Coronary artery (tissue), 2 donors: Measurements from ENCODE around the gene SLC7A11.

Source experiments
- DNase-seq: peaks from one replicate; pipeline ENCODE4 v3.0.0-alpha.2; 2017; ENCODE audit warnings: low spot score
- H3K27ac ChIP-seq, 2 donors: fragments of 200-600 bp; sonication (generic); one replicate each; pipeline ENCODE4 v1.5.1; 2016 to 2019
- H3K4me3 ChIP-seq: fragments of 200-600 bp; sonication (generic); 2 replicates; pipeline ENCODE4 v1.5.1; 2016; ENCODE audit warnings: mild to moderate bottlenecking, moderate library complexity
- TF ChIP-seq, protein P1 (sequence below): fragments of 200-600 bp; sonication (generic); IDR thresholded peaks from one replicate; pipeline ENCODE4 v1.5.1; 2019; ENCODE audit warnings: antibody characterized with exemption

Gene SLC7A11

GRCh38 chr4:138226351-138226750, 15.8 kb downstream of the SLC7A11 start:
- Histone ChIP-seq H3K27ac (no peak overlapping the region), H3K4me3 (no peak overlapping the region)
- TF ChIP-seq, protein P1, sequence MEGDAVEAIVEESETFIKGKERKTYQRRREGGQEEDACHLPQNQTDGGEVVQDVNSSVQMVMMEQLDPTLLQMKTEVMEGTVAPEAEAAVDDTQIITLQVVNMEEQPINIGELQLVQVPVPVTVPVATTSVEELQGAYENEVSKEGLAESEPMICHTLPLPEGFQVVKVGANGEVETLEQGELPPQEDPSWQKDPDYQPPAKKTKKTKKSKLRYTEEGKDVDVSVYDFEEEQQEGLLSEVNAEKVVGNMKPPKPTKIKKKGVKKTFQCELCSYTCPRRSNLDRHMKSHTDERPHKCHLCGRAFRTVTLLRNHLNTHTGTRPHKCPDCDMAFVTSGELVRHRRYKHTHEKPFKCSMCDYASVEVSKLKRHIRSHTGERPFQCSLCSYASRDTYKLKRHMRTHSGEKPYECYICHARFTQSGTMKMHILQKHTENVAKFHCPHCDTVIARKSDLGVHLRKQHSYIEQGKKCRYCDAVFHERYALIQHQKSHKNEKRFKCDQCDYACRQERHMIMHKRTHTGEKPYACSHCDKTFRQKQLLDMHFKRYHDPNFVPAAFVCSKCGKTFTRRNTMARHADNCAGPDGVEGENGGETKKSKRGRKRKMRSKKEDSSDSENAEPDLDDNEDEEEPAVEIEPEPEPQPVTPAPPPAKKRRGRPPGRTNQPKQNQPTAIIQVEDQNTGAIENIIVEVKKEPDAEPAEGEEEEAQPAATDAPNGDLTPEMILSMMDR, result no peak
- DNase-seq, result no peak

DNA sequence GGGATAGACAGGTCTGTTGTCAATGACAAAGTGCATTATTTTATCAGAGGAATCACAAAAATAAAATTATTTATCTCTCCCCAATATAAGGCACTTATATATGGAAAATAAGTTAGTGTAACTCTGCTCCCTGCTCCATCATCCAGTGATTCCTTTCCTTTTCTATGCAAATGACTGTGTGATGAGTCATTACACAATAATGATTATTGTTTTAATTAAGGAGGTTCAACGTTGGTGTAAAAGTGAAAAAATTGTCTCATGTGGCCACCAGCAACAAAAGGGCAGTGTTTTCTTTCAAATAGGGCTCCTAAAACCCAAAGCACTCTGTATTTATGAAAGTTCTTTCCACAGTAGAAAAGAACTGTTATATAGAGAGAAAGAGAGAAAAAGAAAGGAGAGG, 16.7 kb downstream of the SLC7A11 start:
- no peak for DNase-seq
- TF ChIP-seq, protein P1, result no peak
- Histone ChIP-seq H3K4me3 (no peak overlapping the region), H3K27ac (no peak overlapping the region)

DNA sequence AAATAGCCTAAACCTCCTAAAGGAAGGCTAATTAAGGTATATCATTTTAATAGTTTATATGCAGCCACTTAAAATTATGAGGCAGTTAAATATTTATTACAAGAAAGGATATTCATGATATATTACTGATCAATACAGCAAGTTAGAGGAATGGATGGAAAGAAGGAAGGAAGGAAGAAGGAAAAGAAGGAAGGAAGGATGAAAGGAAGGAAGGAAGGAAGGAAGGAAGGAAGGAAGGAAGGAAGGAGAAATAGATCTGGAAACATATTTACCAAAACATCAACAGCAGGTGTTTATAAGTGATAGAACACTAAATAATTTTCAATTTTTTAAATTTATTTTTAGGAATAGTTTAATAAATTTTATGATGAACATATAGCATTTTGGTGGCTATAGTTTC, 17.5 kb downstream of the SLC7A11 start:
- TF ChIP-seq, protein P1, result no peak
- no peak overlapping the region for H3K27ac ChIP-seq

DNA sequence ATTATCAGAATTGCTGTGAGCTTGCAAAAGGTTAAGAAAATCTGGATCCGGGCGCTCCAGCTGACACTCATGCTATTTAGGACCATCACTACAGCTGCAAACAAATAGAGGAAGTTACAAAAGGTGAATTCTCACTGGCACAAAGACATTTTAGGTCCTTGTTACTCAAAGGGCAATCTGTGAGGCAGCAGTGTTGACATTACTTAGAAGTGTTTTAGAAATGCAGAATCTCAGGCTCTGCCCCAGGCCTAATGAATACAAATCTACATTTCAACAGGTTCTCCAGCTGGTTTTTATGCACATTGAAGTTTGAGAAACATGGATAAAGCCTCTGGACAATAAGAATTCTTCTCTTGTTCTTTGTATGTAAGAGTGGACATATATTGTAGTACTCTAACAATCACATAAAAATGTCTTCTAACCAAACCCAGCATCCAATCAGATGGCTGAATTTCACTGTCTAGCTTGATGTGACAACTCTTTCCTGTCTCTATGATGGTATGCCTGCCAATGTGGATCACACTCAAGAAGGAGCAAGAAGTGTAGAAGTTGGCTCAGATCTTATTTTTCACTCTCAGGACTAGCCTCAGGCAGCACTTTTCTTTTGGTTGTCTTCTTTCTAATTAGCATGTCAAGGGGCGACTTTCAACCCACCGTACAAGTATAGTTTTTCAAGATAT, 18.8 kb downstream of the SLC7A11 start:
- Histone ChIP-seq H3K27ac (no peak overlapping the region), H3K4me3 (no peak overlapping the region)
- DNase-seq, result no peak
- TF ChIP-seq, protein P1, result no peak

More for the DNA sequence above, 17.5 kb downstream of the SLC7A11 start:
- no peak overlapping the region for H3K4me3 ChIP-seq
- DNase-seq, result no peak

GRCh38 chr4:138222046-138222445, 20.1 kb downstream of the SLC7A11 start:
- no peak for DNase-seq
- Histone ChIP-seq H3K4me3 (no peak overlapping the region), H3K27ac (no peak overlapping the region)
- TF ChIP-seq, protein P1, result no peak

GRCh38 chr4:138218976-138219375, 23.2 kb downstream of the SLC7A11 start:
- H3K27ac ChIP-seq, result no peak overlapping the region
- TF ChIP-seq, protein P1, result no peak
- no peak for DNase-seq
- no peak overlapping the region for H3K4me3 ChIP-seq

DNA sequence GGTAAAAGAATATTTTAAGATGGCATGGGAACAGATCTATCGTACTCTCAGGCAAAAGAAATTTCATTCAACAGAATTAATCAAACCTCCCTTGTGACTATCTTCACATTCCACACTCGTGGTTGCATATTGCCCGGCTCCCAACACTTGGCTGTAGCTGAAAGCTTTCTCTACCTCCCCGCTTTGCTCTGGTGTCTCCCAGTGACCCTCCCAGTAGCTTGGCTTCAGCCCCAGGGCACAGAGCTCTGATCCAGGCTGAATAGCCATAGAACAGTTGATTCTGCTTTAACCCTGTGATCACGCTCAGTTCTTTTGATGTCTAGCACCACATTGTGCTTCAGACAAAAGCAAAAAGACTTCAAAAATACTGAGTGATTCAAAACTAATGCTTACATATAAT, 24.6 kb downstream of the SLC7A11 start:
- no peak overlapping the region for H3K27ac ChIP-seq
- TF ChIP-seq, protein P1, result no peak
- DNase-seq, result no peak
- no peak overlapping the region for H3K4me3 ChIP-seq
